ENCODE results near the gene PLCB1. TPM values are rescaled to one million over a fixed set of nuclear protein-coding genes. Genes with fewer than 3 reads are reported as not detected.

The PLCB1 gene
- total RNA-seq, 1 donor from 2014 or later = 6.3 TPM

DNA sequence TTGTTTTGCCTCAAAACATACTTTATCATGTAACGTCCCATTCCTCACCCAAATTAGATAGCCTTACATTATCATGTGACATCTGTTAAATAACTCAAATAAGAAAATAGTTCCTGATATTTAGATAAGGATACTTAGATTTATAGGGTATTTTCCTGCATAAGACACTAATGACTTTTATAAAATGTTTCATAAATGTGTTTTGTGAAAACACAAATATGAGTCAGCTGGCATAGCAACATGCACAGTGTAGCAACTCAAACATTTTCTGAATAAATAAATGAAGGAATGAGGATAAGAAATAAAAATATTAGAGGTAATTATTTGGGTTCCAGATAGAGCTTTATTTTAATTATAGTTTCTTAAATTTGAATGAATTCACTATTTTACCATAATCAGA, 476.4 kb downstream of the PLCB1 start:
- H3K9me3 ChIP-seq = no peaks in the 10 kb centered on the region
- no peaks in the 10 kb centered on the region for H3K4me1 ChIP-seq
- no peaks in the 10 kb centered on the region for H3K36me3 ChIP-seq
- TF ChIP-seq, protein P1, sequence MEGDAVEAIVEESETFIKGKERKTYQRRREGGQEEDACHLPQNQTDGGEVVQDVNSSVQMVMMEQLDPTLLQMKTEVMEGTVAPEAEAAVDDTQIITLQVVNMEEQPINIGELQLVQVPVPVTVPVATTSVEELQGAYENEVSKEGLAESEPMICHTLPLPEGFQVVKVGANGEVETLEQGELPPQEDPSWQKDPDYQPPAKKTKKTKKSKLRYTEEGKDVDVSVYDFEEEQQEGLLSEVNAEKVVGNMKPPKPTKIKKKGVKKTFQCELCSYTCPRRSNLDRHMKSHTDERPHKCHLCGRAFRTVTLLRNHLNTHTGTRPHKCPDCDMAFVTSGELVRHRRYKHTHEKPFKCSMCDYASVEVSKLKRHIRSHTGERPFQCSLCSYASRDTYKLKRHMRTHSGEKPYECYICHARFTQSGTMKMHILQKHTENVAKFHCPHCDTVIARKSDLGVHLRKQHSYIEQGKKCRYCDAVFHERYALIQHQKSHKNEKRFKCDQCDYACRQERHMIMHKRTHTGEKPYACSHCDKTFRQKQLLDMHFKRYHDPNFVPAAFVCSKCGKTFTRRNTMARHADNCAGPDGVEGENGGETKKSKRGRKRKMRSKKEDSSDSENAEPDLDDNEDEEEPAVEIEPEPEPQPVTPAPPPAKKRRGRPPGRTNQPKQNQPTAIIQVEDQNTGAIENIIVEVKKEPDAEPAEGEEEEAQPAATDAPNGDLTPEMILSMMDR (IDR thresholded peaks at IDR 0.05) = no peak
- H3K27me3 ChIP-seq (ENCODE audit: low read depth) = no peaks in the 10 kb centered on the region
- DNase-seq (no peak), ATAC-seq (no peak)
- intact Hi-C loops (cut with DNase I) = no loop called here
- H3K4me3 ChIP-seq = no peak overlapping the region
- no peak overlapping the region for H3K27ac ChIP-seq

DNA sequence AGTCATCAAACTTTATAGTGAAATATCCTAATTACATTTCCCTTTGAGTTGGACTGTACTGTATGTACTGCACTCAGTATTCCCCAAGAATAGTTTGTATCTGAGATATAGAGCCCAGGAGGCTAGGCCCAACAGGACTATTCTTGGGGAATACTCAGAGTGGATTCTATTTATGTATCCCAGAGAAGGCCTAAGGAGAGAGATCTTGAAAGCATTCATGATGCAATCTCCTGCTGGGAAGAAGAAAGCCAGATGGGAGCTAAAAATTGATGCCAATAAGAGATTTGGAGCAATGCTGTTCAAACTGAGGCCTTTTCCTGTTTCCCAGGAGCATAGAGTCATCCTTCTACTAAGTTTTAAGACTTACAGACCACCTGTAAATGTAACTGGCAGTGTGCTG, 484.7 kb downstream of the PLCB1 start:
- H3K4me3 ChIP-seq = no peak overlapping the region
- no peaks in the 10 kb centered on the region for H3K27me3 ChIP-seq (ENCODE audit: low read depth)
- H3K9me3 ChIP-seq = no peaks in the 10 kb centered on the region
- H3K27ac ChIP-seq = no peak overlapping the region
- H3K36me3 ChIP-seq = no peaks in the 10 kb centered on the region
- ATAC-seq = no peak
- no peak for DNase-seq
- intact Hi-C loops (cut with DNase I) = no loop called here
- H3K4me1 ChIP-seq = no peaks in the 10 kb centered on the region
- TF ChIP-seq, protein P1 (IDR thresholded peaks at IDR 0.05) = no peak

DNA sequence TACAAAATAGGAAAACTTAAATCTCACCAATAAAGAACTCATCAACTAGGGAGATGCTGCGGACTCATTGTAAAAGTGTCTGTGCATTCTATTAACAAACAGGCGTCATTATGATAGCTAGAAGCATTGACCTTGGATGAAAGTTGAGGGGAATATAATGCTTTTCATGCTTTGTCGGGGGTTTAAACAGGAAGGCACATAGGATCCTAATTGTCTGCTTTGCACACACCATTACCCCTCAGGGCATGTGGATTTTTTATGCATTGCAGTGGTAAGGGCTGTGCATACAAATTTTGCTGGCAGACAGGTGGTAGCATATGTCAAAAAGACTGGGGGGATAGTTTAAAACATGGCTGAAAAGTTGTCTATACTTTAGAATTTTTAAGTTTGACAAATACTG, 488.9 kb downstream of the PLCB1 start:
- H3K4me3 ChIP-seq = no peak overlapping the region
- H3K4me1 ChIP-seq = no peaks in the 10 kb centered on the region
- H3K36me3 ChIP-seq = no peaks in the 10 kb centered on the region
- H3K27me3 ChIP-seq (ENCODE audit: low read depth) = no peaks in the 10 kb centered on the region
- ATAC-seq (no peak), DNase-seq (no peak)
- intact Hi-C loops (cut with DNase I) = no loop called here
- no peaks in the 10 kb centered on the region for H3K9me3 ChIP-seq
- TF ChIP-seq, protein P1 (IDR thresholded peaks at IDR 0.05) = no peak
- no peak overlapping the region for H3K27ac ChIP-seq

DNA sequence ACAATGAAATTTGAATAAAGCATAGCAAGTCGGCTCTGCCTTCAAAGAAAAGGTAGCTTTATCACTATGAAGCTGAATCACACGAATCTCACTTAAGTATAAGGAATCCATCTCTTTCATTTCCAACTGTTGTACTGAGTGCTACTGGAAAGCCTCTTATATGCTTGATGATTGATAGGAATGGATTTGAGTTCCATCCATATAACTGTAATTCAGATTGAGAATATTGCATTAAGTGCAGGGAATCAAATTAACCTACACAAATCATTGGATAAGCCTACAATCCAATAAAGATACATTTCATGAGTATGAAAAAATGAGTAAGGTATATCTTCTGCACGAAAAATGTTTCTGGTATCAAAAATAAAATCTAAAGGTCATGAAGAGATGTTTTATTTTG, 492.0 kb downstream of the PLCB1 start:
- Histone ChIP-seq H3K36me3 (no peaks in the 10 kb centered on the region), H3K4me3 (no peak overlapping the region), H3K4me1 (no peaks in the 10 kb centered on the region), H3K27ac (no peak overlapping the region), H3K9me3 (no peaks in the 10 kb centered on the region), H3K27me3 (ENCODE audit: low read depth) (no peaks in the 10 kb centered on the region)
- intact Hi-C loops (cut with DNase I) = no loop called here
- no peak for ATAC-seq
- no peak for DNase-seq
- TF ChIP-seq, protein P1 (IDR thresholded peaks at IDR 0.05) = no peak

DNA sequence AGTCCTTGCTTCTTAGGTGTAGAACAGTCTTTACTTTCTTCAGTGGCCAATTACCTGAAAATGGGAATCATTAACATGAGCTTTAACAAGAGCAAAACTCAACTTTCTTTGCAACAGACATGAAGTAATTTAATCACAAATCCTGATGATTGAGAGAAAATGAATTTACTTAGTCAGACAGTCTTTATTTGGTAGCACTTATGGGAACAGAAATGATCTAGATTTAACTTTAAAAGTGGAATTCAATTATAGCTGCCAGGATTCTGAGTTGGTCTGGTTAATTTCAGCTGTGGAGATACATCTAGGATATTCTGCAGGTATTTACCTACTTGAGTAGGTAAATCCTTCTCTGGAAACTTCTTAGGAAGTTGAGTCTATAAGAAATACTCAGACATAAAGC, 492.6 kb downstream of the PLCB1 start:
- TF ChIP-seq, protein P1 (IDR thresholded peaks at IDR 0.05) = no peak
- intact Hi-C loops (cut with DNase I) = no loop called here
- Histone ChIP-seq H3K4me1 (no peaks in the 10 kb centered on the region), H3K4me3 (no peak overlapping the region), H3K9me3 (no peaks in the 10 kb centered on the region), H3K36me3 (no peaks in the 10 kb centered on the region), H3K27me3 (ENCODE audit: low read depth) (no peaks in the 10 kb centered on the region), H3K27ac (no peak overlapping the region)
- no peak for ATAC-seq
- no peak for DNase-seq
